ENCODE results near the gene COL8A1.

COL8A1 gene

DNA sequence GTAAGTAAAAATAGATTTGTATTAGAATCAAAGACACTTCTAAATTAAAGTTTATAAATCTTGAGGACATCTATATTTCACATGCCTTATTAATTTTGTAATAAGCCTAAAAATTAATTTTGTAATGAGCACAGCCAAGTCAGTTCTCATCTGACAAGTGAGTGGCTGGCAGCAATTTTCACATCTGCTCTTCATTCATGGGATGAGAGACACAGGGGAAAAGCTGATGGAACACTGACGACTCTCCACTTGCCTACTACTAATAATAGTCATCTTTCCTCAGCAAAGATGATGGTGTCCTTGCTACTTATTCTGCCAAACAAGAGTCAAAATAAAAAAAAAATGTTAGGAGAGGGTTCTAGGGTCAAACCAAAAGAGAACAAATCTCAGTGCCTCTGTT, 164.9 kb downstream of the COL8A1 start:
- no peak overlapping the region for H3K4me3 ChIP-seq (ENCODE audit: low read length)
- DNase-seq (ENCODE audit: low read depth) = no peak
- TF ChIP-seq, protein P1, sequence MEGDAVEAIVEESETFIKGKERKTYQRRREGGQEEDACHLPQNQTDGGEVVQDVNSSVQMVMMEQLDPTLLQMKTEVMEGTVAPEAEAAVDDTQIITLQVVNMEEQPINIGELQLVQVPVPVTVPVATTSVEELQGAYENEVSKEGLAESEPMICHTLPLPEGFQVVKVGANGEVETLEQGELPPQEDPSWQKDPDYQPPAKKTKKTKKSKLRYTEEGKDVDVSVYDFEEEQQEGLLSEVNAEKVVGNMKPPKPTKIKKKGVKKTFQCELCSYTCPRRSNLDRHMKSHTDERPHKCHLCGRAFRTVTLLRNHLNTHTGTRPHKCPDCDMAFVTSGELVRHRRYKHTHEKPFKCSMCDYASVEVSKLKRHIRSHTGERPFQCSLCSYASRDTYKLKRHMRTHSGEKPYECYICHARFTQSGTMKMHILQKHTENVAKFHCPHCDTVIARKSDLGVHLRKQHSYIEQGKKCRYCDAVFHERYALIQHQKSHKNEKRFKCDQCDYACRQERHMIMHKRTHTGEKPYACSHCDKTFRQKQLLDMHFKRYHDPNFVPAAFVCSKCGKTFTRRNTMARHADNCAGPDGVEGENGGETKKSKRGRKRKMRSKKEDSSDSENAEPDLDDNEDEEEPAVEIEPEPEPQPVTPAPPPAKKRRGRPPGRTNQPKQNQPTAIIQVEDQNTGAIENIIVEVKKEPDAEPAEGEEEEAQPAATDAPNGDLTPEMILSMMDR (conservative IDR thresholded peaks at IDR 0.05; ENCODE audit: low read length) = no peak

DNA sequence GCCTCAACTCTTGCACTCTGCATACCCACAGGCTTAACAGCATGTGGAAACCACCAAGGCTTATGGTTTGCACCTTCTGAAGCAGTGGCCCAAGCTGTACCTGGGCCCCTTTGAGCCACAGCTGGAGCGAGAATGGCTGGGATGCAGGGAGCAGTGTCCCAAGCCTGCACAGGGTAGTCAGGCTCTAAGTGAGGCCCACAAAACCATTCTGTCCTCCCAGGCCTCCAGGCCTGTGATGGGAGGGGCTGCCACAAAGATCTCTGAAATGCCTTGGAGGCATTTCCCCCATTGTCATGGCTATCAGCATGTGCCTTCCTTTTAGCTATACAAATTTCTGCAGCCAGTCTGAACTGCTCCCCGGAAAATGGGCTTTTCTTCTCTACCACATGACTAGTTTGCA, 166.8 kb downstream of the COL8A1 start:
- DNase-seq (ENCODE audit: low read depth) = no peak
- H3K4me3 ChIP-seq (ENCODE audit: low read length) = no peak overlapping the region
- TF ChIP-seq, protein P1 (conservative IDR thresholded peaks at IDR 0.05; ENCODE audit: low read length) = no peak

DNA sequence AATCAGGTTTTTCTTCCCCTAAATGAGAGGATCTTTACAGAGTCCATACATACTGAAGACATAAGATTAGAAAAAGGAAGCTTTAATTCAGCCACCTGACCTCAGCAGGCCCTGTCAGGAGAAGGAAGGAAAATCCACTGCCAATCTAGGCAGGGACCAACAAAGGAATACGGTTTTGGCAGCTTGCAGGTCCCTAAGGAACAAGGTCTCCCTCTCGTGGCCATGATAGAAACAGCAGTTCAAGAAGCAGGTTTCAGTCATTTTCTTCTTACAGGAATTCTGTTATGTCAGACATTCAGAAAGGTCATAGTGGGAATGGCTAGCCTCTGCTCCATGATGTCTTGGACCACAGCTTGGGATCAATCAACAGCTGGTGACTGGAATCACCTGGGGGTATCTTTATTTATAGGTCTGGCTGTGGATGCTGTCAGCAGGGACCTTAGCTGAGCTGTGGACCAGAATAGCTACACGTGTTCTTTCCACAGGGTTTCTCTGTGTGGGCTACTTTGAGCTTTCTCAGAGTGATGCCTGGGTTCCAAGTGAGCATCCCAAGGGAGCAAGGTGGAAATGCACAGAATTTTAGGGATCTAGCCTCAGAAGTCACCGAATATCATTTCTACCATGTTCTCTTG, 169.9 kb downstream of the COL8A1 start:
- TF ChIP-seq, protein P1 (conservative IDR thresholded peaks at IDR 0.05; ENCODE audit: low read length) = peak; percentile 98
- peak; percentile 86 for DNase-seq (ENCODE audit: low read depth)
- H3K4me3 ChIP-seq (ENCODE audit: low read length) = no peak overlapping the region

GRCh38 chr3:99809565-99809964, 171.2 kb downstream of the COL8A1 start:
- TF ChIP-seq, protein P1 (conservative IDR thresholded peaks at IDR 0.05; ENCODE audit: low read length) = no peak
- no peak overlapping the region for H3K4me3 ChIP-seq (ENCODE audit: low read length)
- DNase-seq (ENCODE audit: low read depth) = no peak

DNA sequence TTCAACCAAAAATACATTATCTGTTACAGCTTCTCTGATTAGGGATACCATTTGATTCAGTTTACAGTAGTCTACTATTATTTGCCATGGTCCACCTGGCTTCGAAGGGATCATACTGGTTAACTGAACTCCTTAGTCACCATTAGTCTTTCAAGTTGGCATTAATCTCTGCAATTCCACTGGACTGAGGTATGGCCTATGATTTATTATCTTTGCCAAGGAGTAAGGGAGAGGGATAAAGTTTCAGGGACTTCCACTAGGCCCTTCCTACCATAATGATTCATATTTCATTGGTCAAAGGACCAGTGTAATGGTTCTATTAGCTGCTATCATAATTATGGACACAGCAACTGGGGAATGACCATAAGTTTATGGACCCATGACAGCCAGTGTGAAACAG, 172.0 kb downstream of the COL8A1 start:
- DNase-seq (ENCODE audit: low read depth) = no peak
- H3K4me3 ChIP-seq (ENCODE audit: low read length) = no peak overlapping the region
- TF ChIP-seq, protein P1 (conservative IDR thresholded peaks at IDR 0.05; ENCODE audit: low read length) = no peak

GRCh38 chr3:99817047-99817436, 178.6 kb downstream of the COL8A1 start:
- TF ChIP-seq, protein P1 (conservative IDR thresholded peaks at IDR 0.05; ENCODE audit: low read length) = no peak
- no peak for DNase-seq (ENCODE audit: low read depth)

GRCh38 chr3:99817437-99818240, 179.2 kb downstream of the COL8A1 start, which contains the start of gene CMSS1:
TSS of gene CMSS1 (plus strand) at chr3:99817862.
- peak; percentile 88 for DNase-seq (ENCODE audit: low read depth)
- peak within 1 kb of the TSS; percentile 92 for H3K4me3 ChIP-seq (ENCODE audit: low read length)
- TF ChIP-seq, protein P1 (conservative IDR thresholded peaks at IDR 0.05; ENCODE audit: low read length) = peak; percentile 42

More at GRCh38 chr3:99817047-99817436, 178.6 kb downstream of the COL8A1 start:
- H3K4me3 ChIP-seq (ENCODE audit: low read length) = peak overlapping the region; percentile 92
